ENCODE results near the gene PABPC1L.

GRCh38 chr20:44912189-44912588 is 2.3 kb downstream of the PABPC1L start:
- TF ChIP-seq POLR2A (IDR thresholded peaks at IDR 0.05; ENCODE audit: low read depth), result no peak
- TF ChIP-seq, protein P1, sequence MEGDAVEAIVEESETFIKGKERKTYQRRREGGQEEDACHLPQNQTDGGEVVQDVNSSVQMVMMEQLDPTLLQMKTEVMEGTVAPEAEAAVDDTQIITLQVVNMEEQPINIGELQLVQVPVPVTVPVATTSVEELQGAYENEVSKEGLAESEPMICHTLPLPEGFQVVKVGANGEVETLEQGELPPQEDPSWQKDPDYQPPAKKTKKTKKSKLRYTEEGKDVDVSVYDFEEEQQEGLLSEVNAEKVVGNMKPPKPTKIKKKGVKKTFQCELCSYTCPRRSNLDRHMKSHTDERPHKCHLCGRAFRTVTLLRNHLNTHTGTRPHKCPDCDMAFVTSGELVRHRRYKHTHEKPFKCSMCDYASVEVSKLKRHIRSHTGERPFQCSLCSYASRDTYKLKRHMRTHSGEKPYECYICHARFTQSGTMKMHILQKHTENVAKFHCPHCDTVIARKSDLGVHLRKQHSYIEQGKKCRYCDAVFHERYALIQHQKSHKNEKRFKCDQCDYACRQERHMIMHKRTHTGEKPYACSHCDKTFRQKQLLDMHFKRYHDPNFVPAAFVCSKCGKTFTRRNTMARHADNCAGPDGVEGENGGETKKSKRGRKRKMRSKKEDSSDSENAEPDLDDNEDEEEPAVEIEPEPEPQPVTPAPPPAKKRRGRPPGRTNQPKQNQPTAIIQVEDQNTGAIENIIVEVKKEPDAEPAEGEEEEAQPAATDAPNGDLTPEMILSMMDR (IDR thresholded peaks at IDR 0.05), result no peak
- no peak for TF ChIP-seq POLR2AphosphoS5 (IDR thresholded peaks at IDR 0.05)
